ENCODE data around the gene GGACT.
"Not testable (repeated sequence)": the region's sequence is repeated elsewhere in the genome, so short reads cannot be mapped to it uniquely, and the experiment has no call there.

The GGACT gene
- total RNA-seq = 1.9 to 4.1 reads per million in 2 donors

- DNase-seq = peak; percentile 66
Observed at GRCh38 chr13:100588331-100589177, at the start of gene GGACT. Gene GGACT, minus strand, starts transcription at chr13:100588789. Its CDS starts 56,198 bp downstream, at chr13:100532591.

- DNase-seq = no peak
Observed at GRCh38 chr13:100637796-100638195, 49.2 kb upstream of the GGACT start.

GRCh38 chr13:100637380-100637779 lies 48.8 kb upstream of the GGACT start:
- no peak for DNase-seq

- no peak for DNase-seq
Observed at GRCh38 chr13:100636441-100636840, 47.9 kb upstream of the GGACT start.

GRCh38 chr13:100636004-100636403 lies 47.4 kb upstream of the GGACT start:
- DNase-seq = no peak

GRCh38 chr13:100634696-100635095 lies 46.1 kb upstream of the GGACT start:
- DNase-seq = no peak

GRCh38 chr13:100633461-100633860 lies 44.9 kb upstream of the GGACT start:
- DNase-seq = no peak

GRCh38 chr13:100630555-100630954 lies 42.0 kb upstream of the GGACT start:
- no peak for DNase-seq

- DNase-seq = no peak
Observed at GRCh38 chr13:100627120-100627519, 38.5 kb upstream of the GGACT start.

- DNase-seq = no peak
Observed at GRCh38 chr13:100625447-100625846, 36.9 kb upstream of the GGACT start.

- no peak for DNase-seq
Observed at GRCh38 chr13:100620792-100621191, 32.2 kb upstream of the GGACT start.

- no peak for DNase-seq
Observed at GRCh38 chr13:100619940-100620339, 31.4 kb upstream of the GGACT start.

- not testable (repeated sequence) for DNase-seq
Observed at GRCh38 chr13:100618897-100619296, 30.3 kb upstream of the GGACT start.

GRCh38 chr13:100613031-100613430 lies 24.4 kb upstream of the GGACT start:
- no peak for DNase-seq

GRCh38 chr13:100611678-100612492 lies 23.3 kb upstream of the GGACT start:
- DNase-seq = no peak

GRCh38 chr13:100610391-100611347 lies 22.1 kb upstream of the GGACT start:
- no peak for DNase-seq

GRCh38 chr13:100608906-100609305 lies 20.3 kb upstream of the GGACT start:
- no peak for DNase-seq

- DNase-seq = no peak
Observed at GRCh38 chr13:100608489-100608888, 19.9 kb upstream of the GGACT start.

- no peak for DNase-seq
Observed at GRCh38 chr13:100604918-100605710, 16.5 kb upstream of the GGACT start.

GRCh38 chr13:100602493-100603111 lies 14.0 kb upstream of the GGACT start:
- DNase-seq = no peak

- no peak for DNase-seq
Observed at GRCh38 chr13:100601716-100602115, 13.1 kb upstream of the GGACT start.
